Measurements from ENCODE around the gene DVL1. TPM values are rescaled to one million over a fixed set of nuclear protein-coding genes. Genes with fewer than 3 reads are reported as not detected.

Gene DVL1
- total and polyA plus RNA-seq, 10 of the 15 experiments (the other 5 are each of a cell fraction or from before 2014, with no cell fraction given): 0.10 to 31.1 (median 4.6) TPM

- TF ChIP-seq IRF5 (IDR thresholded peaks at IDR 0.05; ENCODE audit: borderline replicate concordance) (no peak), TCF12 (IDR thresholded peaks at IDR 0.05; ENCODE audit: low read depth, low read length) (no peak), FOXK2 (IDR thresholded peaks at IDR 0.05) (no peak), SPI1 (IDR thresholded peaks at IDR 0.05; ENCODE audit: borderline replicate concordance, insufficient read depth, low read depth, low read length) (no peak), ETV6 (conservative IDR thresholded peaks at IDR 0.05 in 1 of 2, IDR thresholded peaks at IDR 0.05 in 1 of 2; ENCODE audit: borderline replicate concordance in 1 of 2, low read depth in 1 of 2) (no peak), CEBPB (IDR thresholded peaks at IDR 0.05; ENCODE audit: borderline replicate concordance in 1 of 2, low read depth in 2 of 2, low read length in 2 of 2) (no peak), EGR1 (IDR thresholded peaks at IDR 0.05; ENCODE audit: borderline replicate concordance in 1 of 2, low read depth in 2 of 2, low read length in 2 of 2) (no peak)
These were observed 7.1 kb downstream of the DVL1 start (continued) for GRCh38 chr1:1342061-1342562.

GRCh38 chr1:1341549-1342021 is 7.6 kb downstream of the DVL1 start:
- POLR2A ChIA-PET: no interaction called here
- in situ Hi-C loops (cut with MboI): no loop called here

More at GRCh38 chr1:1341549-1342021, 7.6 kb downstream of the DVL1 start:
- DNase-seq (ENCODE audit: low read depth, low spot score) (no peak), FAIRE-seq (no peak), ATAC-seq (no peak)
- Histone ChIP-seq H3K9ac (ENCODE audit: control insufficient read depth, insufficient read depth, low read length) (no peak overlapping the region), H2AFZ (ENCODE audit: control insufficient read depth, low read depth, low read length) (no peak overlapping the region), H4K20me1 (ENCODE audit: control insufficient read depth, insufficient read depth) (no peaks in the 10 kb centered on the region), H3K4me2 (ENCODE audit: control insufficient read depth, insufficient read depth) (no peak overlapping the region), H3K79me2 (ENCODE audit: control insufficient read depth, insufficient read depth, low read length) (no peaks in the 10 kb centered on the region; the same call in none of the 2 replicates), H3K9me3 (replicated peaks; ENCODE audit: control insufficient read depth, insufficient read depth, low read length) (no peaks in the 10 kb centered on the region), H3K36me3 (ENCODE audit: control insufficient read depth in 2 of 2, insufficient read depth in 2 of 2, low read length in 1 of 2) (peaks cover 0 to 5% of the 10 kb centered on the region in 2 experiments), H3K4me1 (ENCODE audit: control insufficient read depth, insufficient read depth, low read length) (no peaks in the 10 kb centered on the region), H3K27ac (ENCODE audit: control insufficient read depth, insufficient read depth) (no peak overlapping the region), H3K27me3 (replicated peaks in 1 of 2; ENCODE audit: control insufficient read depth in 2 of 2, insufficient read depth in 2 of 2, low read length in 1 of 2) (no peaks in the 10 kb centered on the region), H3K4me3 (no peak overlapping the region)
- no TSS peak for BruUV-seq (replicated peaks)
- TF ChIP-seq IRF5 (IDR thresholded peaks at IDR 0.05; ENCODE audit: borderline replicate concordance): no peak
- peak; percentile 95 for TF ChIP-seq BCL3 (IDR thresholded peaks at IDR 0.05; ENCODE audit: borderline replicate concordance, insufficient read depth, low read depth, low read length, poor library complexity, severe bottlenecking)
- TF ChIP-seq PBX3 (IDR thresholded peaks at IDR 0.05; ENCODE audit: insufficient replicate concordance, low read depth, low read length): peak; percentile 10
- TF ChIP-seq BHLHE40 (IDR thresholded peaks at IDR 0.05; ENCODE audit: borderline replicate concordance in 1 of 2, low read depth in 2 of 2, low read length in 1 of 2): no peak
- ChIA-PET RAD21 (ENCODE audit: unreplicated experiment) (no interaction called here), CTCF (no interaction called here), SMC1A (ENCODE audit: uncharacterized antibody, unreplicated experiment) (no interaction called here)
- 82% methylated on average over 17 of the region's 17 CpGs for WGBS (ENCODE audit: insufficient coverage, insufficient replicate concordance, low lambda C conversion rate, missing lambda C conversion rate)
- intact Hi-C loops (cut with micrococcal nuclease; ENCODE audit: unreplicated experiment): no loop called here
